ENCODE data around the gene PLAGL2.
A peak's percentile ranks its signal among the peaks of the same experiment; 100 is the strongest.
"Not testable (repeated sequence)": the region's sequence is repeated elsewhere in the genome, so short reads cannot be mapped to it uniquely, and the experiment has no call there.

PLAGL2 gene

GRCh38 chr20:32207626-32208498 is at the start of gene PLAGL2, which contains the start of gene POFUT1:
Gene PLAGL2, minus strand, starts transcription at chr20:32207743. Its CDS starts 5,565 bp downstream, at chr20:32202178.
Gene POFUT1, plus strand, starts transcription at chr20:32207880. Its CDS starts 62 bp downstream, at chr20:32207942.
- peak within 1 kb of the TSS; percentile 87 to 95 for H3K27ac ChIP-seq
- H3K4me3 ChIP-seq, result peak within 1 kb of the TSS; percentile 100
- DNase-seq (ENCODE audit: low spot score), result peak; percentile 86
- no peak for TF ChIP-seq CTCF (IDR thresholded peaks at IDR 0.05)

GRCh38 chr20:32252189-32252588 is 44.6 kb upstream of the PLAGL2 start:
- Histone ChIP-seq H3K27ac (no peak overlapping the region), H3K4me3 (no peak overlapping the region)
- DNase-seq (ENCODE audit: low spot score), result no peak
- TF ChIP-seq CTCF (IDR thresholded peaks at IDR 0.05), result no peak

GRCh38 chr20:32251470-32251869 is 43.9 kb upstream of the PLAGL2 start:
- DNase-seq (ENCODE audit: low spot score), result no peak

GRCh38 chr20:32249030-32249738 is 41.6 kb upstream of the PLAGL2 start:
- no peak overlapping the region for H3K27ac ChIP-seq
- no peak for TF ChIP-seq CTCF (IDR thresholded peaks at IDR 0.05)
- no peak overlapping the region for H3K4me3 ChIP-seq

More at GRCh38 chr20:32251470-32251869, 43.9 kb upstream of the PLAGL2 start:
- TF ChIP-seq CTCF (IDR thresholded peaks at IDR 0.05), result no peak
- Histone ChIP-seq H3K27ac (no peak overlapping the region), H3K4me3 (no peak overlapping the region)

GRCh38 chr20:32248043-32248442 is 40.5 kb upstream of the PLAGL2 start:
- H3K4me3 ChIP-seq, result no peak overlapping the region
- no peak for TF ChIP-seq CTCF (IDR thresholded peaks at IDR 0.05)
- no peak for DNase-seq (ENCODE audit: low spot score)
- no peak overlapping the region for H3K27ac ChIP-seq

More at GRCh38 chr20:32249030-32249738, 41.6 kb upstream of the PLAGL2 start:
- no peak for DNase-seq (ENCODE audit: low spot score)

GRCh38 chr20:32246208-32246607 is 38.7 kb upstream of the PLAGL2 start:
- DNase-seq (ENCODE audit: low spot score); H3K27ac ChIP-seq; H3K4me3 ChIP-seq: not testable (repeated sequence)

GRCh38 chr20:32244959-32245358 is 37.4 kb upstream of the PLAGL2 start:
- DNase-seq (ENCODE audit: low spot score), result no peak
- TF ChIP-seq CTCF (IDR thresholded peaks at IDR 0.05), result no peak
- Histone ChIP-seq H3K4me3 (no peak overlapping the region), H3K27ac (no peak overlapping the region)

Measured in coronary artery (tissue), 2 donors.